Kidney (tissue), 14 donors: ENCODE data around the gene VAC14. TPM values are rescaled to one million over a fixed set of nuclear protein-coding genes. Genes with fewer than 3 reads are reported as not detected.
A peak's percentile ranks its signal among the peaks of the same experiment; 100 is the strongest.

Source experiments
- DNase-seq, 5 donors: peaks; one replicate each; pipeline ENCODE4 v3.0.0-alpha.2; 2013 to 2020
- FAIRE-seq: peaks from 2 replicates; lab custom pipeline; 2012; peaks lifted over from hg19 to GRCh38; lab: Jason Lieb, UNC
- H3K27ac ChIP-seq, 2 donors: one replicate each; pipeline ENCODE4 v1.7.0; 2013; ENCODE audit warnings: low read depth in 2 of 2, low read length in 2 of 2, inconsistent platforms in 1 of 2
- H3K27me3 ChIP-seq: one replicate; pipeline ENCODE4 v1.7.1; 2013; ENCODE audit warnings: low read length, inconsistent platforms; ENCODE audit not compliant: control insufficient read depth, insufficient read depth
- H3K36me3 ChIP-seq, 3 donors: one replicate each; pipeline versions ENCODE4 v1.7.0 to v1.7.1; 2013; ENCODE audit warnings: low read length in 3 of 3, control low read depth in 1 of 3, inconsistent platforms in 1 of 3; ENCODE audit not compliant: insufficient read depth in 3 of 3, control insufficient read depth in 2 of 3
- H3K4me1 ChIP-seq, 3 donors: one replicate each; pipeline versions ENCODE4 v1.7.0 to v1.7.1; 2013; ENCODE audit warnings: low read length in 3 of 3, inconsistent platforms in 1 of 3, low read depth in 1 of 3; ENCODE audit not compliant: control insufficient read depth in 2 of 3, insufficient read depth in 2 of 3
- H3K4me3 ChIP-seq, 3 donors: one replicate each; pipeline versions ENCODE4 v1.7.0 to v1.8.1; 2013; ENCODE audit warnings: low read length in 3 of 3, control low read depth in 1 of 3, inconsistent platforms in 1 of 3
- H3K9ac ChIP-seq, 3 donors: one replicate each; pipeline versions ENCODE4 v1.7.0 to v1.7.1; 2013; ENCODE audit warnings: low read length in 3 of 3, control low read depth in 1 of 3, inconsistent platforms in 1 of 3
- H3K9me3 ChIP-seq, 3 donors: one replicate each; pipeline versions ENCODE4 v1.7.0 to v1.7.1; 2013; ENCODE audit warnings: low read length in 3 of 3, control low read depth in 1 of 3, inconsistent platforms in 1 of 3; ENCODE audit not compliant: control insufficient read depth in 2 of 3, insufficient read depth in 1 of 3
- intact Hi-C: fragments of 100-400 bp; cut with DNase I; formaldehyde crosslinking; loops from one replicate; pipeline ENCODE4 v1.11.1; 2022
- polyA plus RNA-seq: library from polyadenylated mRNA; stranded (reverse); fragments of 350-450 nt; fragmentation: Illumina TruSeq; extraction: RNeasy Lipid Tissue Mini Kit (QIAGEN cat#74804); gene quantifications from one replicate; pipeline ENCODE4 v1.2.3, GENCODE V29; 2014; ENCODE audit warnings: low read depth, low replicate concordance; ENCODE audit not compliant: insufficient read depth
- total RNA-seq: library from RNA; stranded (reverse); fragmentation: NEBNext Ultra II Directional; extraction: Animal tissue kit (Norgen Biotek cat#: 25700); gene quantifications from one replicate; pipeline ENCODE4 v1.2.1, GENCODE V29; 2021
- TF ChIP-seq, protein P1 (sequence below): IDR thresholded peaks from 3 replicates; pipeline ENCODE4 v1.5.1; 2012; ENCODE audit warnings: mild to moderate bottlenecking, moderate library complexity, borderline replicate concordance; ENCODE audit not compliant: insufficient read depth; ENCODE audit errors: extremely low read depth
- donor health status: control.
- donor health status: control.
- donor health status: control.
- donor health status: control.
- donor health status: control.
- donor health status: DM: yes; HTN: yes; CAD: no.
- donor health status: Normal renal cell carcinoma (clear cell type).

VAC14 gene
- total and polyA plus RNA-seq, 2 donors from 2014 or later, result 36.8 to 41.9 TPM

DNA sequence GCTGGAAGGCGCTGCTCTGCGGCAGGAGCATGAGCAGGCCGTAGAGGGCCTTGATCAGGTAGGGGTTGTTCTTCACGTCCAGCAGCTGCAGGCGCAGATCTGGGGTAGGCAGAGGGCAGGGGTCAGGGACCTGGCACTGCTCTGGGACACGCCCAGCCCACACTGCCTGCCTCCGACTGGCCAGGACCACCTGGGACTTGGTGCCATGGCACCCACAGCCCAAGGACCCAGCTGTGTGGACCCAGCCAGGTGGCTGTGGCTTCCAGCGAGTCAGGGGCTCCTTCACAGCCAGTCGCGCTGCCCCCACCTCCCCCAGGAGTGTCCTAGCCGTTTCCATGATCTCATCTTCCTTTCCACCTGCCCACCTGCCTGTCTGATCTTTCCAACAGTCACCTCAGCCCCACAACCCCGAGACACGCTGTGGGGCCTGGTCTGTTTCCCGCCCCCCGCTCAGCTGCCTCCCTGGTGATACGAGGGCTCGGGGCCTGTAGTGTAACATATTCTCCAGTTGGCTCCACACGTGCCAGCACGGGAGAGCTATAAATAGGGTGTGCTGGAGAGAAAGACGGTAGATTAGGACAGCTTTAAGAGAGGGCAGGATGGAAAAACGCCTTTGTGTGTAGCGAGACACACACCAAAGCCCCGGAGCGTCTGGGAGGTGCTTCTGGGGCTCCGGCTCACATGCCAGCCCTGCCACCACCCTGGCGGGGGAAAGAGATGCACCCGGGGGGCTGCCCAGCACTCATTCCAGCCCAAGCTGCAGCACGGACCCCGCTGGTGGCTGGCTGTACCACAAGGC is 107.9 kb downstream of the VAC14 start:
- Histone ChIP-seq H3K27ac (peak overlapping the region; percentile 32 to 71), H3K27me3 (no peaks in the 10 kb centered on the region), H3K4me3 (no peak overlapping the region), H3K4me1 (peaks cover 0 to 62% (median 27%) of the 10 kb centered on the region in 3 donors), H3K9me3 (no peaks in the 10 kb centered on the region), H3K9ac (no peak overlapping the region), H3K36me3 (no peaks in the 10 kb centered on the region)
- intact Hi-C loops, result no loop called here
- TF ChIP-seq, protein P1, sequence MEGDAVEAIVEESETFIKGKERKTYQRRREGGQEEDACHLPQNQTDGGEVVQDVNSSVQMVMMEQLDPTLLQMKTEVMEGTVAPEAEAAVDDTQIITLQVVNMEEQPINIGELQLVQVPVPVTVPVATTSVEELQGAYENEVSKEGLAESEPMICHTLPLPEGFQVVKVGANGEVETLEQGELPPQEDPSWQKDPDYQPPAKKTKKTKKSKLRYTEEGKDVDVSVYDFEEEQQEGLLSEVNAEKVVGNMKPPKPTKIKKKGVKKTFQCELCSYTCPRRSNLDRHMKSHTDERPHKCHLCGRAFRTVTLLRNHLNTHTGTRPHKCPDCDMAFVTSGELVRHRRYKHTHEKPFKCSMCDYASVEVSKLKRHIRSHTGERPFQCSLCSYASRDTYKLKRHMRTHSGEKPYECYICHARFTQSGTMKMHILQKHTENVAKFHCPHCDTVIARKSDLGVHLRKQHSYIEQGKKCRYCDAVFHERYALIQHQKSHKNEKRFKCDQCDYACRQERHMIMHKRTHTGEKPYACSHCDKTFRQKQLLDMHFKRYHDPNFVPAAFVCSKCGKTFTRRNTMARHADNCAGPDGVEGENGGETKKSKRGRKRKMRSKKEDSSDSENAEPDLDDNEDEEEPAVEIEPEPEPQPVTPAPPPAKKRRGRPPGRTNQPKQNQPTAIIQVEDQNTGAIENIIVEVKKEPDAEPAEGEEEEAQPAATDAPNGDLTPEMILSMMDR, result no peak
- FAIRE-seq, result no peak
- DNase-seq, result no peak

DNA sequence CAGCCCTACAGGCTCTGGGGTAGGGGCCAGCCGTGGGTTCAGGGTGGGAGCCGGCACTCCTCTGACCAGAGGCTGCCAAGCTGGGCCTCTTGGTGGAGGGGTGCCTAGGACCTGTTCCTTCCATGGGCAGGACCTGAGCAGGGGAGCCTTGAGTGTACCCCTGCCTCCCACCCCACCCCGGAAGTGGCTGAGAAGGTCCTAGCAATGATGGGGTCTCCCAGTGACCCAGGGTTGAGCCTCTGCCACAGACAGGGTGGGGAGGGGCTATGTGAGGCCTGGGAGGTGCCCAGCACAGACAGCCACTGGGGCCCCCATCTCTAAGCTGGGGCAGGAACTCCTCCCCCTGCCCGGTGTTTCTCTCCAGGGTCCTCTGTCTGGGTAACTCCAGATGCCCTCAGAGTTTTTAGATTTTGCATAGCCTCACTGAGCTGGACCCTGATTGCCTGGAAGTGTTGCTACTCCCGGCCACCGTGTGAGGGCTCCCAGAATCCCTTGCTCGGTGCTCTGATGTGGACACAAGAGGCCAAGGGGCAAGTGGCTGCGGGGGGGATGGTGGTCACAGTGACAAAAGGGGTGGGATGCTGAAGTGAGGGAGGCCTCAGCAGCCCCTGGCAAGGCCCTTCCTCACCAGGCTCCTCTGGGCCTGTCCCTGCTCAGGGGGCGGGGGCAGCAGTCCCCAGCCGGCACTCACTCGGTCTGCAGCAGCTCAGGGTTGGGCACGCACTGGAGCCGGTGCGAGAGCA is 108.7 kb downstream of the VAC14 start:
- Histone ChIP-seq H3K9ac (peak overlapping the region in 1 of 3 donors; percentile 26), H3K36me3 (no peaks in the 10 kb centered on the region), H3K27me3 (no peaks in the 10 kb centered on the region), H3K4me1 (peaks cover 0 to 67% (median 23%) of the 10 kb centered on the region in 3 donors), H3K9me3 (no peaks in the 10 kb centered on the region), H3K4me3 (no peak overlapping the region), H3K27ac (peak overlapping the region; percentile 71 to 74)
- TF ChIP-seq, protein P1, result no peak
- intact Hi-C loops, result no loop called here
- FAIRE-seq (no peak), DNase-seq (peak in 4 of 5 donors; percentile 56 to 94 (median 72))

DNA sequence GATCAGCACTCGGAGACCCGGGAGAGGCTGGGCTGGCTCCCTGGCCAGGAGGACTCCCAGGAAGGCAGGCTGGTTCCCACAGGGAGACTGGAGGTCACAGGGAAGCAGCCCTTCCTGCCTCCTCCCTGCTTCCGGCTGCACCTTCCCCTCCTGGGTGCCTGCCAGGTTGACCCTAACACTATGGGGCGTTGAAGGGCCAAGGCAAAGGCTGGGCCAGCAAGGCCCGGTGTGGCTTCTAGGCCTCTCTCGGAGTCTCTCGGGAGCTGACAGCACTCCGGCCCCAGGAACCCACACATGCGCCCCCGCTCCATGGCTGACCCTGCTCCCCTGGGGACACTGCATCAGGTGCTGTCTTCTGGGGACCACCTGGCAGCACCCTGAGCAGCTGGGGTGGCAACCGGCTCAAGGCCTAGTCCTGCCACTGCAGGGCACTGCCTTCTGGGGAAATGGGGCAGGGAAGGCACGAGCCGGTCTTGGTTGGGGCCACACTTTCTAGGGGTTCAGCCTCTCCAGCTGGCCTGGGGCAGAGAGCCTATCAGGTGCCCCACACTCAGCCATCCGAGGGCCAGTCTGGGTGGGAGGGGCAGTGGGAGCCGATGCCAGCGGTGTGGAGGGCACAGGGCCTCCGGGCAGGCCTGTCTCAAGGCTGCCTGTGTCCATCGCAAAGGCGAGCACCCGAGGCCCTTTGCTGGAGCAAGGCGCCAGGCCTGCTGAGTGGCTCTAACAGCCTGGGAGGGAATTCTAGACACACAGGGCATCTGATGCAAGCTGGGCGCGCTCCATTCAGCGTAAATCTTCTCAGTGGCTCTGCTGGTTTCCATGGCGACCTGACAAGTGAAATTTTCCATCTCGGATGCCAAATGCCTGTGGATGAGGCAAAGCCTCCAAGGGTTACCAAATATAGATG is 109.5 kb downstream of the VAC14 start:
- H3K9ac ChIP-seq, result peak overlapping the region in 2 of 3 donors; percentile 40 to 44
- peak; percentile 77 to 96 (median 84) for DNase-seq
- H3K27me3 ChIP-seq, result no peaks in the 10 kb centered on the region
- H3K36me3 ChIP-seq, result no peaks in the 10 kb centered on the region
- no peak for FAIRE-seq
- H3K4me1 ChIP-seq, result peaks cover 0 to 68% (median 19%) of the 10 kb centered on the region in 3 donors
- H3K27ac ChIP-seq, result peak overlapping the region; percentile 66 to 78
- H3K4me3 ChIP-seq, result no peak overlapping the region
- TF ChIP-seq, protein P1, result no peak
- no peaks in the 10 kb centered on the region for H3K9me3 ChIP-seq
- intact Hi-C loops, result no loop called here
